GM23338 (cell line): ENCODE results near the gene ECHDC3. TPM values are rescaled to one million over a fixed set of nuclear protein-coding genes. Genes with fewer than 3 reads are reported as not detected.

Source experiments
- ATAC-seq: fragments of 200-7000 bp; cut with Tn5 transposase; 3 replicates; pipeline ENCODE4 v1.9.1; 2020
- DNase-seq: peaks from one replicate; pipeline ENCODE4 v3.0.0-alpha.2; 2015; ENCODE audit warnings: low spot score
- H2AFZ ChIP-seq: fragments of 200-600 bp; sonication (generic); 2 replicates; pipeline ENCODE4 v1.8.0; 2016; ENCODE audit warnings: antibody characterized with exemption, mild to moderate bottlenecking, moderate library complexity
- H3F3A ChIP-seq: fragments of 200-600 bp; sonication (generic); replicated peaks from 2 replicates; pipeline ENCODE4 v1.8.0; 2017; ENCODE audit warnings: antibody characterized with exemption, mixed run types, low read depth
- H3K27ac ChIP-seq: fragments of 200-600 bp; sonication (generic); 2 replicates; pipeline ENCODE4 v1.6.1; 2016; ENCODE audit warnings: low read depth
- H3K27me3 ChIP-seq: fragments of 200-600 bp; sonication (generic); 2 replicates; pipeline ENCODE4 v1.8.0; 2016; ENCODE audit warnings: mild to moderate bottlenecking, mixed run types, moderate library complexity; ENCODE audit not compliant: insufficient read depth
- H3K36me3 ChIP-seq: fragments of 200-600 bp; sonication (generic); 2 replicates; pipeline ENCODE4 v1.8.0; 2016; ENCODE audit warnings: mild to moderate bottlenecking; ENCODE audit not compliant: insufficient read depth
- H3K4me1 ChIP-seq: fragments of 200-600 bp; sonication (generic); 2 replicates; pipeline ENCODE4 v1.8.0; 2016; ENCODE audit warnings: mild to moderate bottlenecking, moderate library complexity; ENCODE audit not compliant: insufficient read depth
- H3K4me2 ChIP-seq: fragments of 200-600 bp; sonication (generic); 2 replicates; pipeline ENCODE4 v1.7.1; 2017; ENCODE audit warnings: mixed run types
- H3K4me3 ChIP-seq: fragments of 200-600 bp; sonication (generic); 2 replicates; pipeline ENCODE4 v1.6.1; 2016; ENCODE audit warnings: mixed run types
- H3K79me2 ChIP-seq: fragments of 200-600 bp; sonication (generic); replicated peaks from 2 replicates; pipeline ENCODE4 v1.8.0; 2017; ENCODE audit warnings: mild to moderate bottlenecking; ENCODE audit not compliant: insufficient read depth
- H3K9me2 ChIP-seq: fragments of 200-600 bp; sonication (generic); 2 replicates; pipeline ENCODE4 v1.8.0; 2017; ENCODE audit not compliant: insufficient read depth
- H4K20me1 ChIP-seq: fragments of 200-600 bp; sonication (generic); replicated peaks from 2 replicates; pipeline ENCODE4 v1.8.0; 2017; ENCODE audit warnings: mild to moderate bottlenecking; ENCODE audit not compliant: insufficient read depth
- H3K27ac Mint-ChIP-seq: 2 replicates; pipeline ENCODE4 v1.8.0; 2020; ENCODE audit warnings: inconsistent platforms, mild to moderate bottlenecking, moderate library complexity, mixed read lengths
- H3K27me3 Mint-ChIP-seq: 3 replicates; pipeline ENCODE4 v1.8.0; 2022; ENCODE audit warnings: low read depth, mild to moderate bottlenecking, moderate library complexity, mixed read lengths, inconsistent platforms; ENCODE audit not compliant: insufficient read depth, poor library complexity
- H3K36me3 Mint-ChIP-seq: 3 replicates; pipeline ENCODE4 v1.8.0; 2021; ENCODE audit warnings: low read depth, mild to moderate bottlenecking, inconsistent platforms, moderate library complexity, mixed read lengths
- H3K4me1 Mint-ChIP-seq: 3 replicates; pipeline ENCODE4 v1.8.0; 2020; ENCODE audit warnings: mild to moderate bottlenecking, inconsistent platforms, mixed read lengths
- H3K4me3 Mint-ChIP-seq: 3 replicates; pipeline ENCODE4 v1.8.0; 2021; ENCODE audit warnings: moderate library complexity, mild to moderate bottlenecking, inconsistent platforms, mixed read lengths
- H3K9me3 Mint-ChIP-seq: 3 replicates; pipeline ENCODE4 v1.8.0; 2020; ENCODE audit warnings: moderate library complexity, mild to moderate bottlenecking, inconsistent platforms, mixed read lengths
- CREB1 ChIP-seq: fragments of 250-450 bp; sonication (Bioruptor Pico); IDR thresholded peaks from 2 replicates; pipeline ENCODE4 v1.5.0; 2020; ENCODE audit warnings: low read depth, mild to moderate bottlenecking, moderate library complexity
- CTCF ChIP-seq, 2 experiments: fragments of 200-600 bp in 1 of 2; sonication (generic) in 1 of 2; conservative IDR thresholded peaks; 2 replicates each; pipeline versions ENCODE4 v1.5.1 to v1.6.1; 2016 to 2017; ENCODE audit warnings: antibody characterized with exemption in 2 of 2, low read depth in 2 of 2, mild to moderate bottlenecking in 2 of 2, moderate library complexity in 1 of 2
- ETS1 ChIP-seq: IDR thresholded peaks from 2 replicates; pipeline ENCODE4 v1.6.1; 2016; ENCODE audit warnings: antibody characterized with exemption
- EZH2 ChIP-seq: fragments of 200-600 bp; sonication (generic); IDR thresholded peaks from one replicate; pipeline ENCODE4 v1.8.0; 2017; ENCODE audit warnings: antibody characterized with exemption, mild to moderate bottlenecking, low read depth; ENCODE audit not compliant: unreplicated experiment
- EZH2phosphoT487 ChIP-seq: fragments of 200-600 bp; sonication (generic); IDR thresholded peaks from one replicate; pipeline ENCODE4 v1.8.1; 2018; ENCODE audit warnings: antibody characterized with exemption; ENCODE audit not compliant: unreplicated experiment
- JUNB ChIP-seq: IDR thresholded peaks from one replicate; pipeline ENCODE4 v1.6.1; 2016; ENCODE audit warnings: antibody characterized with exemption; ENCODE audit not compliant: unreplicated experiment
- NANOG ChIP-seq: IDR thresholded peaks from 2 replicates; pipeline ENCODE4 v1.6.1; 2016; ENCODE audit warnings: antibody characterized with exemption, borderline replicate concordance
- POLR2AphosphoS5 ChIP-seq: IDR thresholded peaks from 2 replicates; pipeline ENCODE4 v1.6.1; 2016; ENCODE audit warnings: antibody characterized with exemption, low read depth
- REST ChIP-seq: IDR thresholded peaks from one replicate; pipeline ENCODE4 v1.6.1; 2018; ENCODE audit warnings: antibody characterized with exemption; ENCODE audit not compliant: unreplicated experiment
- STAT1 ChIP-seq: IDR thresholded peaks from one replicate; pipeline ENCODE4 v1.6.1; 2016; ENCODE audit warnings: antibody characterized with exemption; ENCODE audit not compliant: unreplicated experiment
- ZNF114 ChIP-seq: fragments of 250-450 bp; sonication (Bioruptor Pico); IDR thresholded peaks from 2 replicates; pipeline ENCODE4 v1.5.0; 2020; ENCODE audit warnings: mild to moderate bottlenecking, moderate library complexity
- ZNF331 ChIP-seq: fragments of 250-450 bp; sonication (Bioruptor Pico); IDR thresholded peaks from 2 replicates; pipeline ENCODE4 v1.5.0; 2020; ENCODE audit warnings: low read depth, mild to moderate bottlenecking, moderate library complexity
- ZNF462 ChIP-seq: fragments of 250-450 bp; sonication (Bioruptor Pico); IDR thresholded peaks from 2 replicates; pipeline ENCODE4 v1.5.0; 2020; ENCODE audit warnings: mild to moderate bottlenecking, moderate library complexity
- polyA plus RNA-seq: library from polyadenylated mRNA; unstranded; fragments of >200 nt; fragmentation: Nextera tagmentation; extraction: Ambion mirVana; gene quantifications from 2 replicates; pipeline ENCODE4 v1.2.1, GENCODE V29; 2016
- total RNA-seq: library from RNA; depleted of rRNA; stranded (reverse); fragments of >200 nt; shearing (Covaris generic); gene quantifications from 2 replicates; pipeline ENCODE4 v1.2.3, GENCODE V29; 2014

The ECHDC3 gene
- total and polyA plus RNA-seq, 2 experiments from 2014 or later = 16.3 to 50.1 TPM

- ATAC-seq (no peak), DNase-seq (no peak)
- peaks cover 5% of the 10 kb centered on the region; the same call in 2 of the 3 replicates for H3K36me3 Mint-ChIP-seq
- H3K36me3 ChIP-seq = no peaks in the 10 kb centered on the region
- no peak overlapping the region for H3K4me3 Mint-ChIP-seq
- no peak overlapping the region for H3K27ac ChIP-seq
- no peaks in the 10 kb centered on the region for H3K4me1 ChIP-seq
- TF ChIP-seq ZNF331 (CRISPR knock-in tag) = no peak
- TF ChIP-seq CTCF (conservative IDR thresholded peaks at IDR 0.05; ENCODE audit: low read depth in 2 of 2) = no peak
- TF ChIP-seq EZH2phosphoT487 = no peak
- no peak for TF ChIP-seq REST
- no peak for TF ChIP-seq JUNB
- no peak for TF ChIP-seq ETS1
- no peak for TF ChIP-seq STAT1
- TF ChIP-seq POLR2AphosphoS5 = no peak
- no peak for TF ChIP-seq CREB1 (CRISPR knock-in tag)
- no peak for TF ChIP-seq ZNF114 (CRISPR knock-in tag)
- no peak for TF ChIP-seq ZNF462
- no peak for TF ChIP-seq EZH2
- no peak for TF ChIP-seq NANOG
- peaks cover 5% of the 10 kb centered on the region; the same call in 2 of the 3 replicates for H3K4me1 Mint-ChIP-seq
- H3K27me3 ChIP-seq = no peaks in the 10 kb centered on the region
- H3K27ac Mint-ChIP-seq = no peak overlapping the region
- H3K4me2 ChIP-seq = no peak overlapping the region
- no peaks in the 10 kb centered on the region for H3K9me2 ChIP-seq
- H2AFZ ChIP-seq = no peak overlapping the region
- no peaks in the 10 kb centered on the region for H3K79me2 ChIP-seq
- peaks cover 11% of the 10 kb centered on the region for H3K9me3 Mint-ChIP-seq
- H3K4me3 ChIP-seq = no peak overlapping the region
- no peaks in the 10 kb centered on the region for H4K20me1 ChIP-seq
- H3F3A ChIP-seq = no peaks in the 10 kb centered on the region
- H3K27me3 Mint-ChIP-seq = peaks cover 3% of the 10 kb centered on the region
These were observed 18.8 kb upstream of the ECHDC3 start for GRCh38 chr10:11723359-11723758.
